GM12891 (cell line): ENCODE results near the gene CCL20.

ENCODE experiments used
- PAX5 ChIP-seq: IDR thresholded peaks from 2 replicates; pipeline ENCODE4 v1.6.1; 2011; ENCODE audit warnings: low read length, moderate library complexity, mild to moderate bottlenecking; ENCODE audit not compliant: insufficient read depth, severe bottlenecking
- POLR2A ChIP-seq: IDR thresholded peaks from 2 replicates; pipeline ENCODE4 v1.6.1; 2011; ENCODE audit warnings: low read depth, low read length, control low read depth
- POLR2AphosphoS5 ChIP-seq: IDR thresholded peaks from 2 replicates; pipeline ENCODE4 v1.6.1; 2011; ENCODE audit warnings: low read depth, low read length, control low read depth
- POU2F2 ChIP-seq: IDR thresholded peaks from 2 replicates; pipeline ENCODE4 v1.6.1; 2011; ENCODE audit warnings: low read depth, mild to moderate bottlenecking, control low read depth, low read length, moderate library complexity
- SPI1 ChIP-seq: IDR thresholded peaks from 2 replicates; pipeline ENCODE4 v1.6.1; 2011; ENCODE audit warnings: low read depth, low read length, control low read depth
- TAF1 ChIP-seq: IDR thresholded peaks from 2 replicates; pipeline ENCODE4 v1.6.1; 2011; ENCODE audit warnings: low read depth, low read length, control low read depth

DNA sequence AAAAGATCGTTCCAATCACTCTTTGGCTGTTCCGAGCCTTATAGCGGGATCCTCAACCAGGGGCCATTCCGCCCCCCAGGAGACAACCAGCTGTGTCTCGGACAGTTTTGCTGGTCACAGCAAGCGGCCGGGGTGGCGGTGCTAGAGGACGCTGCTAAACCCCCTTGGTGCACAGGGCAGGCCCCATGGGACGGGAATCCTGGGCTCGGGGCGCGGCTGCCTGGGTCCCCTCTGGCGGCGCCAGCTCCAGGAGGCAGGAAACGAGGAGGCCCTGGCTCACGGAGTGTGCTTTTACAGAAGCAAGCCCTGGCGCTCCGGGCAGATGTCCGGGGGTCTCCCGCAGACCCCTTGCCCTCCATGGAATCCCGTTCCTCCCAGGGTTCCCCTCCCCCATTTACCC is 45.8 kb upstream of the CCL20 start:
- TF ChIP-seq TAF1: no peak
- no peak for TF ChIP-seq POLR2A
- TF ChIP-seq POLR2AphosphoS5: no peak
- no peak for TF ChIP-seq POU2F2
- TF ChIP-seq PAX5: no peak
- no peak for TF ChIP-seq SPI1
